Calu3 (cell line): ENCODE measurements around the gene NBPF3. TPM values are rescaled to one million over a fixed set of nuclear protein-coding genes. Genes with fewer than 3 reads are reported as not detected.
"Not testable (repeated sequence)": the region's sequence is repeated elsewhere in the genome, so short reads cannot be mapped to it uniquely, and the experiment has no call there.

Experiments used
- BruUV-seq: library from RNA; stranded (reverse); fragments of 400-500 nt; replicated peaks from 2 replicates; lab custom pipeline; 2021; lab: Mats Ljungman, UMichigan
- CTCF ChIA-PET: fragments of 300-600 bp; sonication (Branson Sonifier 250); formaldehyde crosslinking; loops from one replicate; lab custom pipeline; 2022; ENCODE audit warnings: antibody characterized with exemption; lab: Charles Lee
- DNase-seq: peaks from one replicate; pipeline ENCODE4 v3.0.0; 2022
- H3K27ac Mint-ChIP-seq: one replicate; pipeline ENCODE4 v1.8.0; 2022; ENCODE audit warnings: mixed read lengths; ENCODE audit not compliant: unreplicated experiment
- H3K27me3 Mint-ChIP-seq: one replicate; pipeline ENCODE4 v1.8.0; 2022; ENCODE audit warnings: mixed read lengths; ENCODE audit not compliant: unreplicated experiment
- H3K36me3 Mint-ChIP-seq: one replicate; pipeline ENCODE4 v1.8.0; 2022; ENCODE audit warnings: mild to moderate bottlenecking, moderate library complexity, mixed read lengths; ENCODE audit not compliant: insufficient read depth, unreplicated experiment
- H3K4me1 Mint-ChIP-seq: one replicate; pipeline ENCODE4 v1.8.0; 2022; ENCODE audit warnings: mild to moderate bottlenecking, low read depth, mixed read lengths; ENCODE audit not compliant: unreplicated experiment
- H3K4me3 Mint-ChIP-seq: one replicate; pipeline ENCODE4 v1.8.0; 2022; ENCODE audit warnings: mild to moderate bottlenecking, low read depth, moderate library complexity, mixed read lengths; ENCODE audit not compliant: unreplicated experiment
- H3K9me3 Mint-ChIP-seq: one replicate; pipeline ENCODE4 v1.8.0; 2022; ENCODE audit warnings: low read depth, mixed read lengths; ENCODE audit not compliant: unreplicated experiment
- intact Hi-C: fragments of 100-400 bp; cut with micrococcal nuclease; formaldehyde crosslinking; loops from one replicate; pipeline ENCODE4 v1.10.0; 2022; ENCODE audit not compliant: unreplicated experiment
- total RNA-seq: library from RNA; stranded (reverse); gene quantifications from 2 replicates; pipeline ENCODE4 v1.2.3, GENCODE V29; 2022
- TF ChIP-seq, protein P1 (sequence below): fragments of 200-600 bp; IDR thresholded peaks from one replicate; pipeline ENCODE4 v1.8.0; 2022; ENCODE audit warnings: antibody characterized with exemption; ENCODE audit not compliant: unreplicated experiment

The NBPF3 gene
- total RNA-seq, 1 experiment from 2014 or later = 6.9 TPM

DNA sequence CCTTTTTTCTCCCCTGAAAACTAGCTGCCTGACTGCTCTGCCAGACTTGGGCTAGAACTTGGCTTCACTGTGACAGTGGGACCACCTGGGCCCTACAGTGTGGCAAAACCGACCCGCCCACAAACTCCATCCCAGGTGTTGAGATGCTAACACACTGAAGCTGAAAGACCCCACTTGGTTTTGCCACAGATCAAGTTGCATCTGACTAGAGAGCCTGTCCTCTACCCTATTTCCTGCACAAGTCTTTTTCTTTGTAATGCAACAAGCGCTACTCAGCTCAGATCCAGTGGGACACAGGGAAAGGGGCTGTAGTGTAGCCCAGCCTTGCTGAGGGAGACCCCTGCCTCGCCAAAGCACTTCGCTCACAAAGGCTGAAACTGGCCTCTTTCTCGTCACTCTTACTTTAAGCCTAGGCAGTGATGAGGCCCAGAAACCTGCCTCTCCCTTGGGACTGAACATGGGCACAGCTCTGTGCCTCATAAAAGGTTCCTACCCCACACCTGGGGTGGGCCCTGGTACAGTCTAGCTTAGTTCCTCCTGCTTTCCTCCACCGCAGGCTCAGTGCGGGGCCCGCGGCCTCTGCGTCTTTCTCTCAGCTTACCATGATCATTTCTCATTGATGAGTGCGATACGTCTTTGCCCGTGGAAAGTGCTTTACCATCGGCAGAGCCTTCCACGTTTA, 79.0 kb downstream of the NBPF3 start:
- Mint-ChIP-seq H3K36me3 (no peaks in the 10 kb centered on the region), H3K4me1 (peaks cover 17% of the 10 kb centered on the region), H3K4me3 (no peak overlapping the region), H3K27ac (no peak overlapping the region), H3K9me3 (no peaks in the 10 kb centered on the region), H3K27me3 (no peaks in the 10 kb centered on the region)
- DNase-seq = no peak
- TF ChIP-seq, protein P1, sequence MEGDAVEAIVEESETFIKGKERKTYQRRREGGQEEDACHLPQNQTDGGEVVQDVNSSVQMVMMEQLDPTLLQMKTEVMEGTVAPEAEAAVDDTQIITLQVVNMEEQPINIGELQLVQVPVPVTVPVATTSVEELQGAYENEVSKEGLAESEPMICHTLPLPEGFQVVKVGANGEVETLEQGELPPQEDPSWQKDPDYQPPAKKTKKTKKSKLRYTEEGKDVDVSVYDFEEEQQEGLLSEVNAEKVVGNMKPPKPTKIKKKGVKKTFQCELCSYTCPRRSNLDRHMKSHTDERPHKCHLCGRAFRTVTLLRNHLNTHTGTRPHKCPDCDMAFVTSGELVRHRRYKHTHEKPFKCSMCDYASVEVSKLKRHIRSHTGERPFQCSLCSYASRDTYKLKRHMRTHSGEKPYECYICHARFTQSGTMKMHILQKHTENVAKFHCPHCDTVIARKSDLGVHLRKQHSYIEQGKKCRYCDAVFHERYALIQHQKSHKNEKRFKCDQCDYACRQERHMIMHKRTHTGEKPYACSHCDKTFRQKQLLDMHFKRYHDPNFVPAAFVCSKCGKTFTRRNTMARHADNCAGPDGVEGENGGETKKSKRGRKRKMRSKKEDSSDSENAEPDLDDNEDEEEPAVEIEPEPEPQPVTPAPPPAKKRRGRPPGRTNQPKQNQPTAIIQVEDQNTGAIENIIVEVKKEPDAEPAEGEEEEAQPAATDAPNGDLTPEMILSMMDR = no peak
- BruUV-seq = no TSS peak
- CTCF ChIA-PET = interaction anchor here (0.6 kb wide), 1 partner anchor 14 kb away, joined by 3 read pairs; no protein-coding TSS in a partner anchor
- intact Hi-C loops = loop anchor here (10.0 kb wide), 1 partner anchor 136 kb away; no protein-coding TSS in a partner anchor

DNA sequence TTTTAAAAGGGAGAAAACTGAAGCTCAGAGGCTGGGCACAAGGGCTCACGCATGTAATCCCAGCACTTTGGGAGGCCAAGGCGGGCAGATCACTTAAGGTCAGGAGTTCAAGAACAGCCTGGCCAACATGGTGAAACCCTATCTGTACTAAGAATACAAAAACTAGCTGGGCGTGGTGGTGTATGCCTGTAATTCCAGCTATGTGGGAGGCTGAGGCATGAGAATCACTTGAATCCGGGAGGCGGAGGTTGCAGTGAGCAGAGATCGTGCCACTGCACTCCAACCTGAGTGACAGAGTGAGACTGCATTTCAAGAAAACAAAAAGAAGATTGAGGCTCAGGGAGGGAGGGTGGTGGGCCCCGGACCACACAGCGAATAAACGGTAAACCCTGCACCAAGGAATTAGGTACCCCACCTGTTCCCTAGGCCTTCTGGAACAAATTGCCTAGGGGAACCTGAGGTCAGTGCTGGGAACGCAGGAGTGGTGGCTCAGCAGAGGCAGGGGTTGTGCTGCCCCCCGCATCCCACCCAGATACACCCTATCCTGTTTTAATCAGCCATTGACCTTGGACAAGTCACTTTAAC, 79.6 kb downstream of the NBPF3 start:
- CTCF ChIA-PET, H3K27me3 Mint-ChIP-seq, H3K9me3 Mint-ChIP-seq, DNase-seq, H3K27ac Mint-ChIP-seq, H3K4me3 Mint-ChIP-seq, BruUV-seq, H3K36me3 Mint-ChIP-seq: not testable (repeated sequence)
- intact Hi-C loops = loop anchor here (10.0 kb wide), 1 partner anchor 135 kb away; no protein-coding TSS in a partner anchor
- peaks cover 17% of the 10 kb centered on the region for H3K4me1 Mint-ChIP-seq

DNA sequence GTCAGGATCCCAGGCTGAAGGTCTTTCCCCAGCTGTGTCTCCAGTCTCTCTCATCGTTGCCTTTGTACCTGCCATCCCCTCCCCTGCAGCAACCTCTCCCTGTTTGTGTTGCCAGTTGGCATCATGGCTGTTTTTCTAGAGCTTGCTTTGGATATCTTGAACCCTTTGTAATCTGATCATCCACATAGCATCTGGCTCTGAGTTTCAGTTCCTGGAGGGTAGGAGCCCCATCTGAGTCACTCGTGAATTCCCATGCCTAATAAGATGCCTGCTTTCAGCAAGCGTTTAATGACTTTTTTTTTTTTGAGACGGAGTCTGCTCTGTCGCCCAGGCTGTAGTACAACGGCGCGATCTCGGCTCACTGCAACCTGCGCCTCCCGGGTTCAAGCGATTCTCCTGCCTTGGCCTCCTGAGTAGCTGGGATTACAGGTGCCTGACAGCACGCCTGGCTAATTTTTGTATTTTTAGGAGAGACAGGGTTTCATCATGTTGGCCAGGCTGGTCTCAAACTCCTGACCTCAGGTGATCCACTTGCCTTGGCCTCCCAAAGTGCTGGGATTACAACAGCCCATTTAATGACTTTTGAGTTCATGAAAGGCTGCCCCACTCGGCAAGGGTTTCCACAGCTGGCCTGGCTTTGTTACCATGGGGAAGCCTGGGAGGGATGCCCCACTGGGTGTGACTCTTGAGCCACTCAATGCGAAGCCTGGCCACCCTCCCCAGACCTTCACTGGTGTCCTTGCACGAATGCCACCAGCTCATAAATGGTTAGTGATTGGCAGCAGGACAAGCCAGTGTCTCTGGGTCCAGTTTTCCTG, 81.2 kb downstream of the NBPF3 start:
- no peaks in the 10 kb centered on the region for H3K36me3 Mint-ChIP-seq
- intact Hi-C loops = no loop called here
- DNase-seq = no peak
- H3K4me3 Mint-ChIP-seq = no peak overlapping the region
- BruUV-seq = no TSS peak
- H3K27ac Mint-ChIP-seq = no peak overlapping the region
- CTCF ChIA-PET = interaction anchor here (0.7 kb wide), 1 partner anchor 15 kb away, joined by 3 read pairs; no protein-coding TSS in a partner anchor
- TF ChIP-seq, protein P1 = no peak
- H3K27me3 Mint-ChIP-seq = no peaks in the 10 kb centered on the region
- no peaks in the 10 kb centered on the region for H3K9me3 Mint-ChIP-seq
- H3K4me1 Mint-ChIP-seq = peaks cover 14% of the 10 kb centered on the region

DNA sequence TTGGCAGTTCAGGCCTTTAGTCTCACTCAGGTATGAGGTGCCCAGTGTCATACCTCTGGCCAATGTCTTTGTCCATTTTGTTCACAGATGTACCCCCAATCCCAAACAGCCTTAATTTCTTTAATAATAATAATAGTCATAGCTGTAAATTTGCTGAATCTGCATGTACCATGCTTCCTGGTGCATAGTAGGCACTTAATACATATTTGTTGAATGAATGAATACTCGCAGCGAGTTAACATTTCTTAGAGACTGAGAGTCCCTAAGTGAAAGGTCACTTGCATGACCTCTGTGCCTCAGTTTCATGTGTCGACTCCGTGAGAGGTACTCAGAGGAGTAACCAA, 81.8 kb downstream of the NBPF3 start:
- peaks cover 9% of the 10 kb centered on the region for H3K4me1 Mint-ChIP-seq
- TF ChIP-seq, protein P1 = no peak
- intact Hi-C loops = no loop called here
- H3K4me3 Mint-ChIP-seq = no peak overlapping the region
- H3K36me3 Mint-ChIP-seq = no peaks in the 10 kb centered on the region
- CTCF ChIA-PET = no interaction called here
- BruUV-seq = no TSS peak
- H3K27me3 Mint-ChIP-seq = no peaks in the 10 kb centered on the region
- DNase-seq = no peak
- H3K9me3 Mint-ChIP-seq = no peaks in the 10 kb centered on the region
- no peak overlapping the region for H3K27ac Mint-ChIP-seq
